HL-60 (cell line): ENCODE measurements around the gene GASK1A.
A peak's percentile ranks its signal among the peaks of the same experiment; 100 is the strongest.

Experiments used
- DNase-seq, 2 experiments: peaks; one replicate each; pipeline ENCODE4 v3.0.0-alpha.2; 2010 to 2020; ENCODE audit warnings: low read depth in 1 of 2, low spot score in 1 of 2
- H3K27ac ChIP-seq: fragments of 250-450 bp; sonication (Bioruptor Pico); replicated peaks from 2 replicates; pipeline ENCODE4 v1.5.1; 2020; ENCODE audit warnings: mild to moderate bottlenecking, moderate library complexity
- H3K27me3 ChIP-seq: fragments of 250-450 bp; sonication (Bioruptor Pico); 2 replicates; pipeline ENCODE4 v1.5.1; 2021; ENCODE audit warnings: mild to moderate bottlenecking, moderate library complexity; ENCODE audit not compliant: insufficient read depth, poor library complexity, severe bottlenecking
- H3K4me3 ChIP-seq: replicated peaks from 2 replicates; pipeline ENCODE4 v1.5.1; 2011; ENCODE audit warnings: mild to moderate bottlenecking, control low read depth, low read length; ENCODE audit not compliant: insufficient read depth
- GABPA ChIP-seq: IDR thresholded peaks from 2 replicates; pipeline ENCODE4 v1.6.1; 2012; ENCODE audit warnings: low read depth
- POLR2AphosphoS5 ChIP-seq: IDR thresholded peaks from 2 replicates; pipeline ENCODE4 v1.6.1; 2012; ENCODE audit warnings: low read depth
- SPI1 ChIP-seq: IDR thresholded peaks from 2 replicates; pipeline ENCODE4 v1.6.1; 2012; ENCODE audit warnings: low read depth, mild to moderate bottlenecking, borderline replicate concordance
- TF ChIP-seq, protein P1 (sequence below): IDR thresholded peaks from 2 replicates; pipeline ENCODE4 v1.6.1; 2012; ENCODE audit warnings: low read depth; ENCODE audit not compliant: insufficient replicate concordance
- TF ChIP-seq, protein P2 (sequence below): IDR thresholded peaks from one replicate; pipeline ENCODE4 v1.5.1; 2011; ENCODE audit warnings: low read length, control low read depth, inconsistent platforms; ENCODE audit not compliant: insufficient read depth

GASK1A gene

DNA sequence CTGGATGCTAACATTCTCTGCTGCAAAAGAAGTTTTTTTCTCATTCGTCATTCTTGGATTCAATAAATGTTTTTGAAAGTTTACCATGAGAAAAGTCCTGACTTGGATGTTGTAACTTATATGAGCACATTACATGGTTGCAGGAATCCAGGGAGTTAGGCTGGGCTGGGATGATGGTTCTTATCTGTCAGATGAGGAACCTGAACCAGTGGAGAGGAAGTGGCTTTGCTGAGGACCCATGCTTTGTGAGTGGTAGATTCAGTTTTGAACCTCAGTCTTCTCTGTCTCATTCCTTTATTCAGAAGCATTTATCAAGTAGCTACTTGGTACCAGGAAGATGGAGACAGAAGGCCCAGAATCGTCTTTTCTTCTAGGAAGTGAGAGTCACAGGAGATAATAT lies 3.7 kb upstream of the GASK1A start:
- Histone ChIP-seq H3K4me3 (no peak overlapping the region), H3K27me3 (peaks cover 2% of the 10 kb centered on the region), H3K27ac (no peak overlapping the region)
- TF ChIP-seq SPI1: peak; percentile 91
- TF ChIP-seq, protein P1, sequence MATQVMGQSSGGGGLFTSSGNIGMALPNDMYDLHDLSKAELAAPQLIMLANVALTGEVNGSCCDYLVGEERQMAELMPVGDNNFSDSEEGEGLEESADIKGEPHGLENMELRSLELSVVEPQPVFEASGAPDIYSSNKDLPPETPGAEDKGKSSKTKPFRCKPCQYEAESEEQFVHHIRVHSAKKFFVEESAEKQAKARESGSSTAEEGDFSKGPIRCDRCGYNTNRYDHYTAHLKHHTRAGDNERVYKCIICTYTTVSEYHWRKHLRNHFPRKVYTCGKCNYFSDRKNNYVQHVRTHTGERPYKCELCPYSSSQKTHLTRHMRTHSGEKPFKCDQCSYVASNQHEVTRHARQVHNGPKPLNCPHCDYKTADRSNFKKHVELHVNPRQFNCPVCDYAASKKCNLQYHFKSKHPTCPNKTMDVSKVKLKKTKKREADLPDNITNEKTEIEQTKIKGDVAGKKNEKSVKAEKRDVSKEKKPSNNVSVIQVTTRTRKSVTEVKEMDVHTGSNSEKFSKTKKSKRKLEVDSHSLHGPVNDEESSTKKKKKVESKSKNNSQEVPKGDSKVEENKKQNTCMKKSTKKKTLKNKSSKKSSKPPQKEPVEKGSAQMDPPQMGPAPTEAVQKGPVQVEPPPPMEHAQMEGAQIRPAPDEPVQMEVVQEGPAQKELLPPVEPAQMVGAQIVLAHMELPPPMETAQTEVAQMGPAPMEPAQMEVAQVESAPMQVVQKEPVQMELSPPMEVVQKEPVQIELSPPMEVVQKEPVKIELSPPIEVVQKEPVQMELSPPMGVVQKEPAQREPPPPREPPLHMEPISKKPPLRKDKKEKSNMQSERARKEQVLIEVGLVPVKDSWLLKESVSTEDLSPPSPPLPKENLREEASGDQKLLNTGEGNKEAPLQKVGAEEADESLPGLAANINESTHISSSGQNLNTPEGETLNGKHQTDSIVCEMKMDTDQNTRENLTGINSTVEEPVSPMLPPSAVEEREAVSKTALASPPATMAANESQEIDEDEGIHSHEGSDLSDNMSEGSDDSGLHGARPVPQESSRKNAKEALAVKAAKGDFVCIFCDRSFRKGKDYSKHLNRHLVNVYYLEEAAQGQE: no peak
- TF ChIP-seq, protein P2, sequence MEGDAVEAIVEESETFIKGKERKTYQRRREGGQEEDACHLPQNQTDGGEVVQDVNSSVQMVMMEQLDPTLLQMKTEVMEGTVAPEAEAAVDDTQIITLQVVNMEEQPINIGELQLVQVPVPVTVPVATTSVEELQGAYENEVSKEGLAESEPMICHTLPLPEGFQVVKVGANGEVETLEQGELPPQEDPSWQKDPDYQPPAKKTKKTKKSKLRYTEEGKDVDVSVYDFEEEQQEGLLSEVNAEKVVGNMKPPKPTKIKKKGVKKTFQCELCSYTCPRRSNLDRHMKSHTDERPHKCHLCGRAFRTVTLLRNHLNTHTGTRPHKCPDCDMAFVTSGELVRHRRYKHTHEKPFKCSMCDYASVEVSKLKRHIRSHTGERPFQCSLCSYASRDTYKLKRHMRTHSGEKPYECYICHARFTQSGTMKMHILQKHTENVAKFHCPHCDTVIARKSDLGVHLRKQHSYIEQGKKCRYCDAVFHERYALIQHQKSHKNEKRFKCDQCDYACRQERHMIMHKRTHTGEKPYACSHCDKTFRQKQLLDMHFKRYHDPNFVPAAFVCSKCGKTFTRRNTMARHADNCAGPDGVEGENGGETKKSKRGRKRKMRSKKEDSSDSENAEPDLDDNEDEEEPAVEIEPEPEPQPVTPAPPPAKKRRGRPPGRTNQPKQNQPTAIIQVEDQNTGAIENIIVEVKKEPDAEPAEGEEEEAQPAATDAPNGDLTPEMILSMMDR: no peak
- no peak for TF ChIP-seq GABPA
- TF ChIP-seq POLR2AphosphoS5: no peak
- peak; percentile 33 to 61 for DNase-seq

DNA sequence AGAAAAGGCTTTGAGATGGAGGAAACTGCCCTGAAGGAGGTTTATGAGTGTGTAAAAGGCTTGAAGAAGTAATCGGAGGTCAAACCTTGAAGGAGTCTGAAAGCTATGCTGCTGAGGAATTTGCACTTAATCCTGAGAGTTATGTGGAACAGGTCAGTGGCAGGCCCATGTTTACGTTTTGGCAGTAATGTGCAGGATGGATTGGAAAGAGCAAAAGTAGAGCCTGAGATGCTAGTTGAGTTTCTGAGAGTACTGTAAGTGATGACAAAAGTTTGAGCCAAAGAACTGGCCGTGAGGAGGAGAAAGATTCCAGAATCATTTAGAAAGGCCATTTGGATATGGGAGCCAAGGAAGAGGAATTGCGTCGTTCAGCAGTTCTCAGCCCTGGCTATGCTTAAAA lies 3.2 kb upstream of the GASK1A start:
- DNase-seq: no peak

DNA sequence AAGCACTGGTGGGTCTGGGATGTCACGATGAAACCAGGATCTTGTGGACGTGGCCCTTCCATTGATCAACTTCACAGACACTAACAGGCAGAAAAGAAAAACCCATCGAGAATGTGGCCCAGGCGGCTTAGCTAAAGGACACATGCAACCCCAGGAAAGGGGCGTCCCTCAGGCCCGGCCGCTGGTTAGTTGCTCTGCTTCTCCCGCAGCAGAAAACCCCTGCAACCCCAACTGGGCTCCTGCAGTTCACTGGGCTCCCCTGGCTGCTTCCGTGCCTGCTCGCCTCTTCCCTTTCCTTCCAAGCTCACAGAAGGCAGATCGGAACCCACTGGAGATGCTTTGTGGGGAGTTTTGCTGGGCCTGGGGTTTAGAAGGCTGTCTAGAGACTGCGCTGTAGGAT lies 1.1 kb downstream of the GASK1A start:
- H3K27me3 ChIP-seq: peaks cover 2% of the 10 kb centered on the region
- H3K27ac ChIP-seq: no peak overlapping the region
- no peak overlapping the region for H3K4me3 ChIP-seq
- DNase-seq: no peak
- TF ChIP-seq, protein P1: no peak
- TF ChIP-seq, protein P2: no peak
- TF ChIP-seq POLR2AphosphoS5 (no peak), GABPA (no peak), SPI1 (no peak)

More for the DNA sequence above, 3.2 kb upstream of the GASK1A start:
- TF ChIP-seq, protein P1: no peak
- TF ChIP-seq GABPA: no peak
- TF ChIP-seq, protein P2: no peak
- no peak for TF ChIP-seq SPI1
- TF ChIP-seq POLR2AphosphoS5: no peak
- Histone ChIP-seq H3K4me3 (no peak overlapping the region), H3K27me3 (peaks cover 2% of the 10 kb centered on the region), H3K27ac (no peak overlapping the region)
